Astrocyte of the spinal cord (primary cell): ENCODE results near the gene FIGLA.

Source experiments
- DNase-seq: peaks from one replicate; pipeline ENCODE4 v3.0.0; 2011; ENCODE audit warnings: low read depth, low spot score
- H3K4me3 ChIP-seq: 2 replicates; pipeline ENCODE4 v1.5.1; 2011; ENCODE audit warnings: low read depth, mild to moderate bottlenecking, low read length, moderate library complexity
- in situ Hi-C: cut with HindIII; loops from 2 replicates; pipeline ENCODE4 v1.10.0; 2017; ENCODE audit warnings: low sequenced_read_pairs
- TF ChIP-seq, protein P1 (sequence below): IDR thresholded peaks from 2 replicates; pipeline ENCODE4 v1.5.1; 2012; ENCODE audit warnings: low read depth, mild to moderate bottlenecking, low read length, inconsistent platforms

FIGLA gene

DNA sequence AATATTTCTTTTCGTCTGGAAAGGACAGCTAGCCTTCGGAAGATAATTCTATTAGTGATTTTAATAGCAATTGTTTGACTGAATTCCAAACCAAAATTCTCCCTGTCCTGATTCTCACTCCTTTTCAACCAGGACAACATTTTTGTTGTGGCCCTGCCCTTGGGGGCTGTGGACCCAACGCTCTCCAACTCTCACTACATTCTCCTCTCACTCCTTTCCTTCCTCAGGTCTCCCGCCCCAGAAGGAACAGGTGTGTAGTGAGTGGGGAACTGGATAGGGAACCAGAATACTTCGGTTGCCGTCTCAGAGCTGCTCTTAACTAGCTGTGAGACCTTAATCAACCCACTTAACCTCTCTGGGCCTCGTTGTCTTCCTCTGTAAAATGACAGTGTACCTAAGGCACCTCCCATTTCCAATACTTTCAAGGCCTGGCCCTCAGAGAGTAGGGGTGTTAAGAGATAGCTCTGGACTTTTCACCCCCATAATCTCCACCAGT lies 21.8 kb downstream of the FIGLA start:
- DNase-seq = no peak
- TF ChIP-seq, protein P1, sequence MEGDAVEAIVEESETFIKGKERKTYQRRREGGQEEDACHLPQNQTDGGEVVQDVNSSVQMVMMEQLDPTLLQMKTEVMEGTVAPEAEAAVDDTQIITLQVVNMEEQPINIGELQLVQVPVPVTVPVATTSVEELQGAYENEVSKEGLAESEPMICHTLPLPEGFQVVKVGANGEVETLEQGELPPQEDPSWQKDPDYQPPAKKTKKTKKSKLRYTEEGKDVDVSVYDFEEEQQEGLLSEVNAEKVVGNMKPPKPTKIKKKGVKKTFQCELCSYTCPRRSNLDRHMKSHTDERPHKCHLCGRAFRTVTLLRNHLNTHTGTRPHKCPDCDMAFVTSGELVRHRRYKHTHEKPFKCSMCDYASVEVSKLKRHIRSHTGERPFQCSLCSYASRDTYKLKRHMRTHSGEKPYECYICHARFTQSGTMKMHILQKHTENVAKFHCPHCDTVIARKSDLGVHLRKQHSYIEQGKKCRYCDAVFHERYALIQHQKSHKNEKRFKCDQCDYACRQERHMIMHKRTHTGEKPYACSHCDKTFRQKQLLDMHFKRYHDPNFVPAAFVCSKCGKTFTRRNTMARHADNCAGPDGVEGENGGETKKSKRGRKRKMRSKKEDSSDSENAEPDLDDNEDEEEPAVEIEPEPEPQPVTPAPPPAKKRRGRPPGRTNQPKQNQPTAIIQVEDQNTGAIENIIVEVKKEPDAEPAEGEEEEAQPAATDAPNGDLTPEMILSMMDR = no peak
- no peak overlapping the region for H3K4me3 ChIP-seq
- in situ Hi-C loops = no loop called here

DNA sequence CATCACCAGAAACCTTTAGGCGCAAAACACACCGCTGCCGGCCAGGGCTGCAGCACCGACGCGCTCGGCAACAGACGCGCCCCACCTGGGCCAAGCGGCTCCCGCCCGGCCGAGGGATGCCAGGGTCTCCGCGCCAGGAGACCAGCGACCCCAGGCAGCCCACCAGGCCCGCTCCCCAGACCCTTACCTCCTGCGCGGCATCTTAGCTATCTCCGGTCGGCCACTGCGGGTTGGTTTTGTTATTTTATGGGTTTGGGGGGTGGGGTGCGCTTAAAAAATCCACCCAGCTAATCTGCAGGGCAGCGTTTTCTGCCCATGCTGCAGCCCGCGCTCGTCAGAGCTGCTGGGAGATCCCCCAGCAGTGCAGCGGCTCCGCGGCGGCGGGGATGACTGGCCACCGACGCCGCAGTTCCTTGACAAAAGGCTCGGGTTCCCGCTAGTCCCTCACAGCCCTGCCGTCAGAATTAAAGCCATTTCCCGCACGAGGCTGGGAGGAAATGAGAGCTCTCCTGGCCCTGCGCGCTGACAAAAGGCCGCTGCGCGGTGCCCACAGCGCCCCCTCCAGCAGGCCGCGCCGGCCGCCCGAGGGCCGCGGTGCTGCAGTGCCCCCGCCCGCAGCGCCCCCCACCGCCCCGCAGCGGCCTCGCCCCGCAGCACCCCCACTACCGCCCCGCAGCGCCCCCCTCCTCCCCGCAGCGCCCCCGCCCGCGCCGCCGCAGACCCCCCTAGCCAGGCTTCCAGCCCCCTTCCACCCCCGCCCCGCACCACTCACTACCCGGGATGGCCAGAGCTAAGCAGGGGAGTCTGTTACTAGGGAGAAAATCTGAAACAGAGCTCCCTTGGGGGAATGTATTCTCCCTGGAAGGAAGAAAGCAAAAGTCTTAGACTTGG lies 22.5 kb downstream of the FIGLA start, which contains the start of gene ADD2:
ADD2 (minus strand) TSS at position 502 of the 891 bp plus-strand sequence. CDS start 61,792 bp downstream, outside the sequence.
- H3K4me3 ChIP-seq = peak within 1 kb of the TSS; percentile 20
- peak; percentile 10 for DNase-seq
- in situ Hi-C loops = no loop called here
- TF ChIP-seq, protein P1 = no peak

DNA sequence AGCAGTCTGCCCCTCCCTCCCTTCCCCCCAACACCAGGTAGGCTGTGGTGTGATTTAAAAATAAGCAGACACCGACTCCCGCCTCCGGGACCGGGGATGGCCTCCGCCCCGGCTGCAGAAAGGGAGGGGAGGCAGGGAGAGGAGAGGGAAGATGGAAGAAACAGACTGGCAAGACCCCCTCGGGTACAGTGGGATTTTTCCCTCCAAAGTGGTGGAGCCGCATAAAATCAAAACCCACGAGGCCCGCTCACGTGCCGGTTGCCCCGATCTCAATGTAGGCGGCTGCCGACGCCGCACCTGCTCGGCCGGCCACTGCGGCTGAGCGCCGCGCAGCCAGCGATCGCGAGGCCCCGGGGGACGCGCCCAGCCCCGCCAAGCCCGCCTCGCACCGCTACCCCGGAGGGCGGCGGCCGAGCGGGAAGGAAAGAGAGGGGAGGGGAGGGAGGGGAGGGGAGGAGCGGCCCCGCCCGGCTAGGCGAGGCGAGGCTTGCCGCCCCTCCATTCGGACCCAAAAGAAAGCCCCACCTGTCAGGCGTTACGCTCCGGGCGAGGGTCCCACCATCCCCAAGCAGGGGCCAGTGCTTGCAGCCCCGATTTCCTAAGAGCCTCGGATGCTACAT lies 23.3 kb downstream of the FIGLA start:
- in situ Hi-C loops = no loop called here
- no peak overlapping the region for H3K4me3 ChIP-seq
- no peak for DNase-seq

DNA sequence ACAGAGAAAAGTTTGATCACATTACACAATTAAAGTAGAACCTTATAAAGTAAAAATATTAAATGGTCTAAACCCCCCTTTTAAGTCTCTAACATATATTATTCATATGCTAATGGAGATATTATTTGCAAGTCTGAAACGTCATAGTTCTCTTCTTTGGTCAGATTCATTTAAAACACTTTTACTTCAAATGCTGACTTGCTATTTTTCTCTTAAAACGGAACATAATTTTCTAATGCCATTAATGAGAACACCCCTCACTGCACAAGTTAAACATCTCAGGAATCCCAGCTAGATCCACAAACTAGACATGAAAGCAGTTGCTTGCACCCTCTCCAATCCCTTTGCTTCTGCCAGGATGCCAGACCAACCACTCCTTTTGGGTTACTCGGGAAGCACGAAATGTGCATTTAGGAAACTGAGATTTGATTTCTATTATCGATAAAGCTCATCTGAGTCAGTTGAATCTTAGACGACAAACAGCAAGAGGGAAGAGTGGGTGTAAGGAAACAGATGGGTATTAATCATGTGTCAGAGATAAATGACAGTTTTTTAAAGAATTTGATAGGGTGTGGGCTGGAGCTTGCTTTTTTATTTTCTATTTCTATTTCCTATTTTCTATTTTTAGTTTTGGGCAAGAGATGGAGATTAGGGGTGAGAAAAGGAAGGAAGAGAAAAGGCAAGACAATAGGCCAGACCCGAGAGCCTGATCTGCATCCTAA lies 23.9 kb downstream of the FIGLA start:
- H3K4me3 ChIP-seq = no peak overlapping the region
- in situ Hi-C loops = no loop called here
- no peak for DNase-seq
- TF ChIP-seq, protein P1 = no peak

More for the DNA sequence above, 23.3 kb downstream of the FIGLA start:
- TF ChIP-seq, protein P1 = no peak

DNA sequence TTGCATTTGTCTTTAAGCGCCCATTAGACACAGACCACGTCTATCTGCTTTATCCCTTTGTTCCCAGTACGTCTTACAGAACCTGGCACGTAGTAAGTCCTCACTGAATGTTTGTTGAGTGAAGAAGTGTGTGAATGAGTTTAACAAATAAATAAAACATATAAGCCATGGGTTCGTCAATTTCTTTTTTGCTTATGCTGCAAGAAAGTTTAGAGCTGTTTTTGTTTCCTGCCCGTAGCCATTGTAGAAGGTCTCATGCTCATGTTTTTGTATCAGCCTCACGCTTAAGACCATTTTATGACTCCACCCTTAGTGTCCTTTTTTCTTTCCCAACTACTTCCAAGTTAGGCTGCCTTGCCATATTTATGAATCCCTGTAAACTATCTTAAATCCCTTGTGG lies 24.9 kb downstream of the FIGLA start:
- H3K4me3 ChIP-seq = no peak overlapping the region
- TF ChIP-seq, protein P1 = no peak
- no peak for DNase-seq
- in situ Hi-C loops = no loop called here

DNA sequence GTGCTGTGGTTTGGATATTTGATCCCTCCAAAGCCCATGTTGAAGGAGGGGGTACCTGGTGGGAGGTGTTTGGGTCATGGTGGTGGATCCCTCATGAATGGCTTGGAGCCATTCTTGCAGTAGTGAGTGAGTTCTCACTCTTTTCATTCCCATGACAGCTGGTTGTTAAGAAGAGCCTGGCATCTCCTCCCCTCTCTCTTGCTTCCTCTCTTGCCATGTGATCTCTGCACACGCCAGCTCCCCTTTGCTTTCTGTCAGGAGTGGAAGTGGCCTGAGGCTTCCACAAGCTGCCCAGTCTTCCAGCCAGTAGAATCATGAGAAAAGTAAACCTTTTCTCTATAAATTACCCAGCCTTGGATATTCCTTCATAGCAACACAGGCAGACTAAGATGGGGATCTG lies 31.0 kb downstream of the FIGLA start:
- in situ Hi-C loops = no loop called here
- TF ChIP-seq, protein P1 = no peak
- no peak for DNase-seq
- H3K4me3 ChIP-seq = no peak overlapping the region
